ENCODE data around the gene KIF25.

KIF25 gene

DNA sequence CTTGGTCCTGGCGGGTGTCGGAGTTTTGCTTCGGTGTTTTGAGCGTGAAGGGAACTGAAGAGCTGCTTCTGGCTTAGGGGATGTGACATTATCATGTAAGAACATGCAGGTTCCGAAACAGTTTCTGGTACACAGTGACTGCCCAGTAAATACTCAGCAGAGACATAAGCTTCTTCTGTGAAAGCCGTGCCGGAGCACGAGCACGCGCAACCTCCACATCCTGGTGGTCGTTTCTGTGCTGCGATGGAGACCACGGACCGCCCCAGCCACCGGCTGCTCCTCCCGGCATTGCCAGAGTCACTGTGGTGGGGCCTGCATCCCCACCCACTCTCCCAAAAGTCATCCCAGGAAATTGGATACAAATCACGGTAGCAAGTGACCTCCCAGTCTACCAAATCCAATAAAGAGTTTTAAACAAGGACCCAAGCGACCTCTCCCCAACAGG is 18.7 kb downstream of the KIF25 start:
- in situ Hi-C loops (cut with MboI; ENCODE audit: low sequenced_read_pairs): no loop called here

DNA sequence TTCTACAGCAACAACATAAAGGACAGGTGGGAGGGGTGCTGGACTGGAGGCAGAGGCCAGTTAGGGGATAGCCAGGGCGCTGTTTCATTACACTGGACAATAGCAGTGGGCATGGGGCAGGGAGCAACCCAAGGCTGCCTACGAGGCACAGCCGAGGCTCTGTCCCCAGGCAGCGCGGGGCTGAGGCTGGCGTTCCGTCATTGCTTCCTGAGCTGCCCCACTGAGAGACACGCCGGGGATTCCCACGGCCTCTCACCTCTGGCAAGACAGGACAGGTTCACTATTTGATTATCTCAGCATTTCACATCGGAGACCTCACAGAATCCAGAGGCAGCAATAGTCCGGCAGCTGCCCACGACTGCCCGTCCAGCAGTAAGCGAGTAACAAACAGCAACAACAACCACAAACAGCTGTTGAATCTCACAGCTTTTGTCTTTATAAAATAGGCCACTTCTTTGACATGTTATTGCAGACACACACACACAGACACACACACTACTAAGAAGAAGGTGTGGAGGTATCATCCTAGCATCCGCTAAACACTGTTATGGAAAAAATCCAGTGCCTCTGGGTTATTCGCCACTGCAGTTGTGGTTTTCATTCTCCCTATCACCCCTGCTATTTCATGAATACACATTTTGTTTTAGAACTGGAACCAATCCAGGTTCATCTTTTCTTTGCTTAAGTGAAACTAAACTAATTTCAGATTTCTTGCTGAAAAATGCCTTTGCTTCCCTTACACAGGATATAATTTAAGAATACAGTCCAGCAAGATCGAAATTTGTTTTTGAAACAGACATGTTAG is 19.5 kb downstream of the KIF25 start:
- in situ Hi-C loops (cut with MboI; ENCODE audit: low sequenced_read_pairs): no loop called here

DNA sequence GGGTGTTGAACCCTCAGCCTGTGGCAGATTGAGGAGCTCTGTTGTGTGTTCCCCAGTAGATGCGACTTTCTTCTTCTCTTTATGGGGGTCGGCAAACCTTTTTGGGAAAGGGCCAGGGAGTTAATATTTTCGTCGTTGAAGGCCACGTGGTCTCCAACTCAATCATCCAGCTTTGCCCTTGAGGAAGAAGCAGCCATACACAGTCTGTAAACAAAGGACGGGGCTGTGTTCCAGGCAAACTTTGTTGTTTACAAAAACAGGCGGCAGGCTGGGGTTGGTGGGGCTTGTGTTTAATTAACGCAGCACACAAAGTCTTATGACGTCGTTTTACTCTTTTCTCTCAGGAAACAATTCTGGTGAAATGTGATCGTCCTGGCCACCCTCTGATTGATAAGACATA is 20.2 kb downstream of the KIF25 start:
- in situ Hi-C loops (cut with MboI; ENCODE audit: low sequenced_read_pairs): no loop called here

DNA sequence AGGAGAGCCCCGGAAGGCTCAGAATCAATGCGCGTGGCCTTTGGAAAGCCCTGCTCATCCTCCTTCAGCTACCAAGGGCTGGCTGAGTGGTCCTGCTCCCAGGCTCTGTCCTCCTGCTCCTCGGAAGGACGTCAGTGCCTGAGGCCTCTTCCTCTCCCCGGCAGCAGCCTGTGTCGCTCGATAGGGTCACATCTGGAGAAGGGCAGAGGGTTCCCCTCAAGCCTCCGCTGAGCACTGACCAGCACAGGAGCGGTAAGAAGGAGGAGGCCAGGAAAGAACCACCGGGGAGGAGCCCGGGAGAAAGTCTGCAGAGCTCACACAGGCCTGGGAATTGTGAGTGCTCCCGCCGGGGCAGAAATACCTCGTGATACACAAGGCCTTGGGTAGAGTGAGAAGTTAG is 21.2 kb downstream of the KIF25 start:
- in situ Hi-C loops (cut with MboI; ENCODE audit: low sequenced_read_pairs): no loop called here

DNA sequence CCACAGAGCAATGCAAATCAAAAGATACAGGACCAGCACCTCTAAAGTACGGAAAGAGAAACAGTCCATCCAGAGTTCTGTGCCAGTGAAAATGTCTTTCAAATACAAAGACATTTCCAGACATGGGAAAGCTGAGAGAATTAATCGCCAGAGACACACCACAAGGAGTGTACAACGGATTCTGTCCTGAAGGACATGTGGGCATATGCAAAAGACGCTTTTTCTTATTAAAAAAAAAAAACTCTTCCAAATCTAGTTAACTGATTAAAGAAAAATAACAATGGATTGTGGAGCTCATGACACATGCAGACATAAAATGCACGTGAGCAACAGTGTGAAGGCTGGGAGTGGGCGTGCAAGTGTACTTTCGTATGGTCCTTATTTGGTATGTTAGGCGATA is 22.8 kb downstream of the KIF25 start:
- in situ Hi-C loops (cut with MboI; ENCODE audit: low sequenced_read_pairs): no loop called here

DNA sequence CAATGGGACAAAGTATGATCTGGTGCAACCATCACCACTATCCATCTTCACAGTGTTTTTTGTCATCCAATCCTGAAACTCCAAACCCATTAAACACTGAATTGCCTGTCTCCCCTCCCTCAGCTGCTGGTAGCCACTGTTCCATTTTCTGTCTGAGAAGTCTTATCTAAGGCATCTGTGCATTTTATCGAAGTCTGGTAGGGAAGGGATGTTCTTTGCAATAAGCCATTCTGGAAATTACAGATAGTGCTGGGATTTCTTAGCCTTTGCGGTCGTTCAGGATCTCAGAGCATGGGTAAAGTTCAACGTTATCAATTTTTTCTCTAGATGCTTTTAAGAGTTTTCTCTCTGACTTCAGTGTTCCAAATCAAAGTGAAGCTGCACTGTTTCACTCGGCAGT is 24.1 kb downstream of the KIF25 start:
- in situ Hi-C loops (cut with MboI; ENCODE audit: low sequenced_read_pairs): no loop called here

DNA sequence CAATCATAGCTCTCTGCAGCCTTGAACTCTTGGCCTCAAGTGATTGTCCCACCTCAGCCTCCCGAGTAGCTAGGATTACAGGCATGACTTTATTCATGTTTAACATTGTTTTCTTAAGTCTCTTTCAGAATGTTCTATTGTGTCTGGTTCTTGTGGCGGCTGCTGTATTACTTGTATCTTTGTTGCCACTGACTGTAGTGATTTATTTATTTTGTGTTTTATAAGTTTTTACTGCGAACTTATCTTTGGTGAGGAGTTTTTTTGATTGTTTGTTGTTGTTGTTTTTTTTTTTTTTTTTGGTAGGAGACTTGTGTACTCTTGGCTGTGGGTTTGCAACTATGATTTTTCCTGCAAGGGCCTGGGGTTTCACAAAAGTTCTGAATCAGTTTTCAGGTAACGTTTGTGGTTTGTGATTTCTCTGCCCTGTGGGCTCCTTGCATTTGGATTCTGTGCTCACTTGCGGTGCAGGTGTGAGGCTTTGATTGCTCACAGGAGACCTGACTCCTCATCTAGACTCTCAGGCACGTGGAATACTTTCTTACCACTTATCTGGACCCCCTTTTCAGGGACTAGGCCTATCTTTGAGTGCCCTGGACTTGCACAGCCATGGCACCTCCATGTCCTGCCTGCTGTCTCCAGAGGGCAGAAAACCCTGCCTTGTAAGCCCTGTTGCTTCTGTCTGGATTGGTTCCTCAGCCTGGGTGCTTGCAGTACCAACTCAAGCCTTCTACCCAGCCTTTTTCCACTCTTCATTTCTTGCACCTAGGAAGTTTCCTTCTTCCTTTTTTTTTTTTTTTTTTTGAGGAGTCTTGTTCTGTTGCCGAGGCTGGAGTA is 25.2 kb downstream of the KIF25 start:
- in situ Hi-C loops (cut with MboI; ENCODE audit: low sequenced_read_pairs): no loop called here

DNA sequence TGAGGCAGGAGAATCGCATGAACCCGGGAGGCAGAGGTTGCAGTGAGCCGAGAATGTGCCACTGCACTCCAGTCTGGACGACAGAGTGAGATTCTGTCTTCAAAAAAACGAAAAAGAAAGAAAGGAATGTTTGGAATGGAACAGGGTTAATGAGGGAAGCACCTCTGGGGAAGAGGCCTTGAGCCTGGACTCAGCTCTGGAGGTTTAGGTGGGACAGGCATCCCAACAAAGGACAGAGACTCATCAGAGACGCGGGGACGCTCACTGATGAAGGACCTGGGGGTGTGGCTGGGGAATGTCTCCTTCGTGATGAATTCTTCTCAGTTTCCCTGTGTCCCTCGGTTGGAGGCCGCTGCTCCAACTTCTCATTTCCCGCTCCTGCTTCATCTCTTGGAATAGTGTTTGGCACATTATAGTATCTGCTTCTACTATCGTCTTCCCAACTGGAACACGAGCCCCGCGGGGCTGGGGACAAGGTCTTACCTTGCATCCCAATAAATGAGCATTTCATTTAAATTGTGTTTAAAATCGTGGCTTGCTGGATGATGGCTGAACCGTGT is 27.6 kb downstream of the KIF25 start:
- in situ Hi-C loops (cut with MboI; ENCODE audit: low sequenced_read_pairs): no loop called here

DNA sequence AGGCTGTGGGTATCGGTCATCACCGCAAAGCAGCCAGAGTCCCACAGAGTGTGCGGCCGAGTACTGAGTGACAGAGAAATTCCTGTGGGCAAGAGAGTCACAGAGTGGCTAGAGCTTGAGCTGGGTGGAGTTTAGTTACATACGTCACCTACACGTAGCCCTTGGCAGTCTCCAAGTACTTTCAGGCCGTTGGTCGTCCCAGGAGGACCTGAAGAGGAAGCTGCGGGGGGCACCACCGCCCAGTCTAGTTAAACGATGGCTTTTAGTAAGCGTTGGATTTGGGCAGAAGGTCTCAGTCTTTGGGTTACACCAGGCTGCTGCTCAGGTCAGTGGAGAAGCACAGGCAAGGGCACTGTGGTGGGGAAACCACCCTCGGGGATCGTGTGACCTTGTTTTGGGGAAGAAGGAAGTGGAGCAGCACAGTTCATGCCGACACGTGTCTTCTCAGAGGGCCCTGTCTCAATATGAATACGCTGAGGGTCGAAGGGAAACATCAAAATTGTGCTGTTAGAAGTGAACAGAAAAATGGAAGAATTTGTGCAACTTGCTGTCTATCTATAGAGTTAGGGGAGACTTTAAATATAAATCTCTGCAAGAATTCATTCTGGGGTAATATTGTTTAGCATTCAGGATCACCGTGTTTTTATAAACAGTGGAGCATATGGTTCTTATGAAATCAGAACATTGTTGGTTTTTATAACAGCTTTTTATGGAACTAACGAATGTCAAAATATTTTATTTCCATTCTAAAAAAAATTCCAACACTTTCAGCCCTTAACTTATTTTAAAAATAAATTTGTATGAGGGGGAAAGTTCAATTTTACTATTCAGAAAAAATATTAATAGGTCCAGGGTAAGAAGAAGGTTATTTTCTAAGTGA is 28.6 kb downstream of the KIF25 start:
- in situ Hi-C loops (cut with MboI; ENCODE audit: low sequenced_read_pairs): no loop called here

DNA sequence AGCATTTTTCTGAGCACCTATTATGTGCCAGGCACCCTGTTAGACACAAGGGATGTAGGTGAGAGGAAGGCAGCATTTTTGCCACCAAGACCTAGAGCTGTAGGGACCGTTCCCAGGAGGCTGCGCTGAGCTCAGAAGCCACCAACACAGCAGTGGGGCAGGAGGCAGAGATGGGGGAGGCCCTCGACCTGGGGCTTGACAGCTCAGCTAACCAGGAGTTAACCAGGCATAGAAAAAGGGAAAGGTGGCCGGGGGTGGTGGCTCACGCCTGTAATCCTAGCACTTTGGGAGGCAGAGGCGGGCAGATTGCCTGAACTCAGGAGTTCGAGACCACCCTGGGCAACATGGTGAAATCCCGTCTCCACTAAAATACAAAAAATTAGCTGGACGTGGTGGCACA is 29.5 kb downstream of the KIF25 start:
- in situ Hi-C loops (cut with MboI; ENCODE audit: low sequenced_read_pairs): no loop called here

DNA sequence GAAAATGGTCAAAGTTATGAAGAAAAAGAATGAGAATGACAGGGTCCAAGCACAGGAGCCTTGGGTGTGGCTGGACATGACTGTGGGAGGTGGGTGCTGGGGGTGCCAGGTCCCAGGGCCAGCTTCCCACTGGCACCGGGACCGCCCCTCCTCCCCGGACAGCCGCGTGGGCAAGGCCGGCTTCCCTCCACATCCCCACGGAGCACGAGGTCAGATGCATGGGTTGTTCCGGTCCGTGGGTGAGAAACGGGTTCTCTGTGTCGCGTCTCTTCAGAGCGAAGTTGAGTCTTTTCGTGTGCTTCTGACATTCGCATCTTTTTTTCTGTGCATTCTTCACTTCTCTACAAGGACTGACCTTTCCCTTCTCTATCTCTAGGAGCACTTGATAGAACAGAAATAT is 30.1 kb downstream of the KIF25 start:
- in situ Hi-C loops (cut with MboI; ENCODE audit: low sequenced_read_pairs): no loop called here

DNA sequence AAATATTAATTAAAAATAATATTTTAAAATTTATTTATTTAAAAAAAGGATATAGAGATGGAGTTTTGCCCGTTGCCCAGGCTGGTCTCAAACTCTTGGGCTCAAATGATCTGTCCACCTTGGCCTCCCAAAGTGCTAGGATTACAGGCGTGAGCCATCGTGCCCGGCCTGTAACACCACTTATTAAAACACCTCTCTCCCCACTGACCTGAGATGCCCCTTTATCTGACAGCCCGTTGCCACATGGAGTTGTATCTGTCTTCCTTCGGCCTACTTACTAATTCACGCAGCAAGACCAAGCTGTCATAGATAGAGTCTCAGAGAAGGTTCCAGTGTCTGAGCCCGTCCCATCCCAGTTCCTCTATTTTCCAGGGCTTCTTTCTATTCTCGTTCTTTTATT is 30.7 kb downstream of the KIF25 start:
- in situ Hi-C loops (cut with MboI; ENCODE audit: low sequenced_read_pairs): no loop called here

DNA sequence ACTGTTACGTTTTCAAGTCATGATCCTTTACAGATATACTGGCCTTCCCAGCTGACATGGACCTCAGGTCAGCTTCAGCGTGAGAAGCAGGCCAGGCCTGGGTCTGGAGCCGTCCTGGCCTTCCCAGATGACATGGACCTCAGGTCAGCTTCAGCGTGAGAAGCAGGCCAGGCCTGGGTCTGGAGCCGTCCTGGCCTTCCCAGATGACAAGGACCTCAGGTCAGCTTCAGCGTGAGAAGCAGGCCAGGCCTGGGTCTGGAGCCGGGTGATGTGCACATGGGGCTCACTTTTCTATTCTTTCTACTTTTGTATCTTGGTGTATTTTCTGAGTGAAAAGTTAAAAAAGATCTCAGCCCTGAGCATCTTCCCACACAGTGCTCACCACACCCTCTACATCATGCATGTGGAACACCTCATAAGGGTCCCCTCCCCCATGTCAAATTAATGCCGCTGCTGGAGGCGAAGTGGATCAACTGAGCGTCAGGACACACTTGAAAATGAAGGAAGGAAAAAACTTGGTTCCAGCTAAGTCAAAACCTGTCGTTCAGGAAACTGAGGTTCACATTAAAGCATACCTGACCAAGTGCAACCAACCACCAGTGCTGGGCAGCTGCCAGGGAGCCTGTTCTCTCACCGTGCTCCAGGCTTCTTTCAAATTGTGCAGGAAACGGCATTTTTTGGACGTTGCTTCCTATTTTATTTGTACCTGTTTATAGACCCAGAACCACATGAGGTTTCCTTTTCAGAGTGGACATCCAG is 32.2 kb downstream of the KIF25 start:
- in situ Hi-C loops (cut with MboI; ENCODE audit: low sequenced_read_pairs): no loop called here

DNA sequence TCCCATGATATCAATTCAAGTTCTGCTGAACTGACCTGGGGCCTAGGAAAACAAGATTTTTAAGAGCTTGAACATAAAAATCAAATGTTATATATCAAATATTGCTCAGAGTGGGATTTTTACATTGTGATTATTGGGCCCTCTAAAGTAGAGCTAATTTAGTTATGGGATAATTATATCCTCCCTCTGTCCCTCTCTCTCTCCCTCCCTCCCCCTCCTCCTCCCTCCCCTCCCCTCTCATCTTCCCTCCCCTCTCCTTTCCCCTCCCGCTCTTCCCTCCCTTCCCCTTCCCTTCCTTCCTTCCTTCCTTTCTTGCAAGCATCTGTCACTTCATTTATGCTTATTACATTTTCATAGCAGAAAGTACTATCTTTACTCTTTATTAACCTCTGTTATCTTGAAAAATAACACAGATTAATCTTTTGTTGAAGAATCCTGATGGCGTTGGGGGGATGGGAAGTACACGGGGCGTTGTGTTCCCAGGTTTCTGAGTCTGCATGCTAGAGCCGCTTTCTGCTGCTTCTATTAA is 32.8 kb downstream of the KIF25 start:
- in situ Hi-C loops (cut with MboI; ENCODE audit: low sequenced_read_pairs): no loop called here

DNA sequence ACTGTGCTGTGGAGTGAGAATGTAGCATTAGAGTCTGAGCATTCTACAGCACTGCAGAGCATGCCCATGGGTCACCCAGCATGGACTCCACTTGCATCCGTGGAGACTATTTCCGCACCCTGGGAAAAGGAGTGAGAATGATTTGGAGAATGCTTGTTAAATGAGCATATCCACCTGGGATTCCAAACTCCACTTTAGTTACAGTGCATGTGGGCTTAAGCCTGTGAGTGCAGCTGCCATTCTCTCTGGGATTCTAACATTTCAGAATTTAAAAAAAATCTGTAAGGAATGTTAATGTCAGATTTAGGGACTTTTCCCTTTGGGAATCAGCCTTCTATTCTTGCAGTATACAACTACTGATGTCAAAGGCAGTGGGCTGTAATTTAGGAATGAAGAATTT is 33.4 kb downstream of the KIF25 start:
- in situ Hi-C loops (cut with MboI; ENCODE audit: low sequenced_read_pairs): no loop called here

DNA sequence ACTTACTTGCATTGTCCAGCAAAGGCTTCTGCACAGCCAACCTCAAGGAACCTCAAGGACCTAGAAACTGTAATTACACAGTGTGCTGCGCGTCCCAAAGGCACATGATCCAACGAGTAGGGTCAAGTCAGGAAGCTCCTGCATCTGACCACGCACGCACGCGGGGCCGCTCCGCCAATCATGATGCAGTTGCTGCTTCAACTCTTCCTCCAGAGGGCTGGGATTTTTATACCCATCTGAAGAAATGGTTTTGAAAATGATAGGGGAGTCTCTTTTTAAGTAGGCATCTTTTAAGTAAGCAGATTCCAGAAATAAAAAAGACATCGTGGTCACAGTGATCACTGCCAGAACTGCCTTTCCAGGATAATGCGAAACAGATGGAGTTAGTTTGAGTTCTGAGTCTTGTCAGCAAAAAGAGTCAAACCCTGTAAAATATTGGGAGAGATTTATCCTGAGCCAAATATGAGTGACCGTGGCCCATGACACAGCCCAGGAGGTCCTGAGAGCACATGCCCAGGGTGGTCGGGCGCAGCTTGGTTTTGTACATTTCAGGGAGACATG is 34.0 kb downstream of the KIF25 start:
- in situ Hi-C loops (cut with MboI; ENCODE audit: low sequenced_read_pairs): no loop called here

DNA sequence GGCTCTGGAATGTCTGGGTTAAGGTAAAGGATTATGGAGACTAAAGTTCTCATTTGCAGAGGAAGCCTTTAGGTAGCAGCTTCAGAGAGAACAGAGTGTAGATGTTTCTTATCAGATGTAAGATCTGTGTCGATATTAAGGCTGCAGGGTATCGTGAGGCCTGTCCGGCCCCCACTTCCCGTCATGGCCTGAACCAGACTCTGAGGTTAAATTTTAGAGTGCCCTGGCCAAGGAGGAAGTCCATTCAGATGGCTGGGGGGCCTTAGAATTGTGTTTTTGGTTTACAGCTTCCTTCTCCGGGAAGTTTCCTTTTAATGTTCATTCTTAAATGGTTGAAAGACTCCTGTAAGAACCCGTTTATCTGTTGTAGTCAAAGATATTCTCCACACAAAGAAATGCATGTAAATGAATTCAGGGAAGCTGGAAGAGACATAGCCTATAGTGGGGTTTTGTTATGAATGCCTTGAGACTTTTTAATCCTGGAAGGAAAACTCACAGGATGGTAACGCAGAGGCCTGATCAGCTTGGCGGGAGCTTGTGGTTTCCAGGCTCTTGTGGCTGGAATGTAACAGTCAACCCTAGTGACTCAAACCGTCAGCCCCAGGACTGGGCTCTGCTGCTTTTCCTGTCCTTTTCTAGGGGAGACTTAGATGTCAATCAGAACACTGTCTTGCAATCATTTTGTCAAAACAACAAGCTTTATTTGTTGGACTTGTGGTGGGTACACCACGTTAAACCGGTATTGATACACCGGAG is 34.7 kb downstream of the KIF25 start:
- in situ Hi-C loops (cut with MboI; ENCODE audit: low sequenced_read_pairs): no loop called here

DNA sequence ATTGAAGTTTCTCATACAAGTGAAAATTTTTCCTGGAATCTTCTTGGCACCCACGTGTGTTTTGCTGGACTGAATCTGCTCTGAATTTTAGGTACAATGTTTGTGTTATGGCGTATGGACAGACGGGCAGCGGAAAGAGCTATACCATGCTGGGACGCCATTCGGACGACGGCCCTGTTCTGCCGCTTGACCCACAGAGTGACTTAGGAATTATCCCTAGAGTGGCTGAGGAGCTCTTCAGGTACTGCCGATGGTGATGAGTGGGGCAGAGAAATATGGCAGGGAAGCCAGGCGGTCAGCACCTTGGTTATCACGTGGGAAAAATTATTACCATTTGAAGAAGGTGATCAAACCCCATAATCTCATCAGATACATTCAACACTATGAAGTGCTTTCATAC is 36.3 kb downstream of the KIF25 start:
- in situ Hi-C loops (cut with MboI; ENCODE audit: low sequenced_read_pairs): no loop called here

DNA sequence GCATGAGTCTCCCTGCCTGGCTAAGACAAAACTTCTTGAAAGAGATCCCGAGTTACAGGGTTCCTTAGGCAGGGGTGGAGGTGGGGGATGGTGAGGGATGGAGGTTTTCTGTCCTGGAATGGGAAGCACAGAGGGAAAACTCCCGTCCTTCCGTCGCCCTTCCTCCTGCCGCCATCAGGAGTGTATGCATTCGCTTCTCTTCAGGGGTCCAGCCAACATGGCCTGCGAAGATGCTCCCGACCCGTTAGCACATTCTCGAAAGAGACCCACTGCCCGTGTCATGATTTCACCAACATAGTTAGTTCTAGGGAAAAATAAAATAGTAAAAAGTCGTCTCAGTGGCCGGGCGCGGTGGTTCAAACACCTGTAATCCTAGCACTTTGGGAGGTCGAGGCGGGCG is 37.1 kb downstream of the KIF25 start:
- in situ Hi-C loops (cut with MboI; ENCODE audit: low sequenced_read_pairs): no loop called here

Data from HL-60/S4 (cell line).